Left ventricle myocardium superior (tissue), 1 donor: ENCODE measurements around the gene IQSEC2. TPM values are rescaled to one million over a fixed set of nuclear protein-coding genes. Genes with fewer than 3 reads are reported as not detected.

Experiments used
- ATAC-seq: fragments of 200-7000 bp; cut with Tn5 transposase; one replicate; pipeline ENCODE4 v1.9.1; 2020; ENCODE audit warnings: mild to moderate bottlenecking, moderate library complexity
- DNase-seq: peaks from one replicate; pipeline ENCODE4 v3.0.0-alpha.2; 2020
- intact Hi-C: fragments of 100-400 bp; cut with micrococcal nuclease; formaldehyde crosslinking; loops from one replicate; pipeline ENCODE4 v1.11.0; 2022
- long read RNA-seq: library from polyadenylated mRNA; unstranded; transcript quantifications from one replicate; pipeline ENCODE4 v2.0.0, GENCODE V29; 2021
- total RNA-seq: library from RNA; stranded (reverse); fragmentation: NEBNext Ultra II Directional; extraction: Animal tissue kit (Norgen Biotek cat#: 25700); gene quantifications from one replicate; pipeline ENCODE4 v1.2.1, GENCODE V29; 2021
- donor health status: DM: no; HTN: yes; CAD: no; lungs with severe emphysema.

IQSEC2 gene
- total RNA-seq: 12.0 TPM
- long read RNA-seq, partial matches to known transcripts: 0 of 4 reads
- long read RNA-seq, other reads (novel, unspliced or antisense): 3 of 4 reads

DNA sequence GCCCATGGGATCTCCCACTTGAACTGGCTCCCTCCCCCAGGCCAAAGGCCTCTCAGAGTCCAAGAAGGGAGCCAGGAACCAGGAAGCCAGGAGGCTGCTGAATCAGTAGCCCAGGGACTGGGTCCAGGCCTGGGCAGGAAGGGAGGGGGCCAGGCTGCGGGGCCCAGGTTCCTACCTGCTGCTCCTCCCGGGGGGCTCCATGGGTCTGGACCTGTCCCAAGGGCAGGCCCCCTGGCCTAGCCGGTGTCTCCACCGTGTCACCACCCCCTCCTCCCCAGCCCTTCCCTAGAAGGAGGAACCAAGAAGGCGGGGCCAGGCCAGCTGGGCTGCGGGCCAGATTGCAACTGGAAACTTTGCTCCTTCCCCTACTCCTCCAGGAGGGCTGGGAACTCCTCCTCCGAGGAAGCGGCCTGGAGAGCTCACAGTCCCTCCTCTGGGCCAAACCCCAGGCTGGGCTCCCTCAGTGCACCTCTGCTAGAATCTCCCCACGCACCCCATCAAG, at the start of gene IQSEC2:
IQSEC2 (minus strand) TSS at position 264 of the 502 bp plus-strand sequence.
- peak; percentile 89 for DNase-seq

GRCh38 chrX:53330331-53330730, 48.9 kb upstream of the IQSEC2 start:
- no peak for DNase-seq
- intact Hi-C loops: no loop called here
- no peak for ATAC-seq

More for the DNA sequence above, at the start of gene IQSEC2:
- peak; percentile 93 for ATAC-seq
- intact Hi-C loops: no loop called here

- intact Hi-C loops: no loop called here
- ATAC-seq (no peak), DNase-seq (no peak)
Measured at GRCh38 chrX:53324803-53325202, 43.4 kb upstream of the IQSEC2 start.

DNA sequence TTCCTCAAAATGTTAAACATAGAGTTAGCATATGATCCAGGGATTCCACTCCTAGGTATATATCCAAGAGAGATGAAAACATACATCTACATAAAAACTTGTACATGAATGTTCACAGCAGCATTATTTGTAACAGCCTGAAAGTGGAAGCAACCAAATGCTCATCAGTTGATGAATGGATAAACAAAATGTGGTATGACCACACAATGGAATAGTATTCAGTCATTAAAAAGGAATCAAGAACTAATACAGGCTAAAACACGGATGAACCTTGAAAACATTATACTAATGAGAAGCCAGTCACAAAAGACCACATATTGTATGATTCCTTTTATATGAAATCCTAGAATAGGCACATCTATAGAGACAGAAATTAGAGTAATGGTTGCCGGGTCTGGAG, 42.7 kb upstream of the IQSEC2 start:
- no peak for DNase-seq
- intact Hi-C loops: no loop called here

GRCh38 chrX:53323196-53323595, 41.8 kb upstream of the IQSEC2 start:
- ATAC-seq (no peak), DNase-seq (no peak)
- intact Hi-C loops: no loop called here

More for the DNA sequence above, 42.7 kb upstream of the IQSEC2 start:
- no peak for ATAC-seq

GRCh38 chrX:53321943-53322497, 40.6 kb upstream of the IQSEC2 start:
- DNase-seq (no peak), ATAC-seq (no peak)
- intact Hi-C loops: no loop called here

DNA sequence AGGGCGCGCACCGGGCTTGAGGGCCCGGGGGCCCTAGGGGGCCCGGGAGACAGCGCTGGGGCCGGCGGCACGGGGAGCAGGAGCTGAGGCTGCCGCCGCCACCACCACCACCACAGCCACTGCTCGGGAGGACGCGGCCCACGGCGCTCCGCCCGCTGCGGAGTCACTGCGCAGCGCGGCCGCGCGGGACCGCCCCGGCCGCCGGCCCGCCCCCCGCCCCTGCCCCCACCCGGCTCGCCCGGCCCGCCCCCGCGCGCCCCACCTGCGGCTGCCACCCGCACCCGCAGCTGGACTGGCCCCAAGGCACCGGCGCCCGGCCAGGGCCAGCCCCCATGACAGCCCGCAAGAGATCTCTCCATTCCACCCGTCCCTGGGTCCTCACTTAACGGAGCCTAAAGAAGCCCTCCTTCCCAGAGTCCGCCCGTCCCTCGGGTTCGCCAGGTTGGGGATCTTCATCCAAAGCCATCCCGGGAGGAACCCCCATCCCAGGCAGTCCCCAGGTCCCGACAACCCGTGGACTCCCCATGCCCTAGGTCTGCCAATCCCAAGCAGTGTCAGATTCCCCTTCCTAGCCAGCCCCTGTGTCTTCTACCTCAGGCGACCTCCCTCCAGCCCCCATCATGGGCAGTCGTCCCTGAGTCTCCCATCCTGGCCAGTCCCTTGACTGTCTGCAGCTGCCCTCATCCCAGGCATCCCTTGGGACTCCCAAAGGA, 40.0 kb upstream of the IQSEC2 start:
- peak; percentile 89 for ATAC-seq
- intact Hi-C loops: no loop called here
- DNase-seq: peak; percentile 36

DNA sequence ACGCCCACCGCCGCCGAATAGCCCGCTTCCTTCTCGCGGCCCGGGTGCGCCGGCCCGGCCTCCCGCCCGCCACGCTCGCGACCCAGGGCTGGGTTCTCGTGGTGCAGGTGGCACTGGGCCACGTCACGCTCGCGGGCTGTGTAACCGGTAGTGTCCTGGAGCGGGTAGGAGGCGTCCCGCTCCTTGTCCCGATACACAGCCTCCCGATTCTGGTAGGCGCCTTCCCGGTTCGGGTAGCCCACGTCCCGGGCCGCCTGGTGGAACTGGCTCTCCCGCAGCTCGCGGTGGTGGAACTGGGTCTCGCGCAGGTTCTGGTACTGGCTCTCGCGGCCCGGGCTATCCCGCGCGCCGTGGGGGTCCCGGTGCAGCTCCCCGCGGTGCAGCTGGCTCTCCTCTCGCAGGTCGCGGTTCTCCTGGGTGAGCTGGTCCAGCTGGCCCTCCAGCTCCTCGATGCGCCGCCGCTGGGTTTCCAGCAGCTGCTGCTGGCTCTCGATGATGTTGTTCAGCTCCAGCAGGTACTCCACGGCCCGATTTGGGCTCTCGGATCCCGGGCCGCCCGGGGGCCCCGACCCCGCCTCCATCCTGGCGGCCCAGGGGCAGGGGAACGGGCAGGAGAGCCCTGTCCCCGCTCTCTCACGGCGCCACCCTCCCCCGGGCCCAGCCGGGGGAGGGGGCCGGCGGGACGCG, 39.3 kb upstream of the IQSEC2 start:
- peak; percentile 43 for DNase-seq
- intact Hi-C loops: no loop called here

GRCh38 chrX:53319614-53320542, 38.5 kb upstream of the IQSEC2 start:
- DNase-seq (no peak), ATAC-seq (no peak)

More for the DNA sequence above, 39.3 kb upstream of the IQSEC2 start:
- ATAC-seq: peak; percentile 57

GRCh38 chrX:53318766-53319353, 37.5 kb upstream of the IQSEC2 start:
- intact Hi-C loops: loop anchor here (10.0 kb wide), 1 partner anchor 116 kb away; the partner anchor contains the start of gene HSD17B10
- DNase-seq: no peak
- ATAC-seq: no peak

More at GRCh38 chrX:53319614-53320542, 38.5 kb upstream of the IQSEC2 start:
- intact Hi-C loops: loop anchor here (10.0 kb wide), 1 partner anchor 115 kb away; the partner anchor contains the start of gene HSD17B10

- intact Hi-C loops: loop anchor here (10.0 kb wide), 1 partner anchor 117 kb away; the partner anchor contains the start of gene HSD17B10
- DNase-seq (peak; percentile 69), ATAC-seq (peak; percentile 77)
Measured at GRCh38 chrX:53317365-53318069, 36.1 kb upstream of the IQSEC2 start.

GRCh38 chrX:53316860-53317237, 35.5 kb upstream of the IQSEC2 start:
- intact Hi-C loops: loop anchor here (10.0 kb wide), 1 partner anchor 118 kb away; the partner anchor contains the start of gene HSD17B10
- ATAC-seq (no peak), DNase-seq (no peak)

DNA sequence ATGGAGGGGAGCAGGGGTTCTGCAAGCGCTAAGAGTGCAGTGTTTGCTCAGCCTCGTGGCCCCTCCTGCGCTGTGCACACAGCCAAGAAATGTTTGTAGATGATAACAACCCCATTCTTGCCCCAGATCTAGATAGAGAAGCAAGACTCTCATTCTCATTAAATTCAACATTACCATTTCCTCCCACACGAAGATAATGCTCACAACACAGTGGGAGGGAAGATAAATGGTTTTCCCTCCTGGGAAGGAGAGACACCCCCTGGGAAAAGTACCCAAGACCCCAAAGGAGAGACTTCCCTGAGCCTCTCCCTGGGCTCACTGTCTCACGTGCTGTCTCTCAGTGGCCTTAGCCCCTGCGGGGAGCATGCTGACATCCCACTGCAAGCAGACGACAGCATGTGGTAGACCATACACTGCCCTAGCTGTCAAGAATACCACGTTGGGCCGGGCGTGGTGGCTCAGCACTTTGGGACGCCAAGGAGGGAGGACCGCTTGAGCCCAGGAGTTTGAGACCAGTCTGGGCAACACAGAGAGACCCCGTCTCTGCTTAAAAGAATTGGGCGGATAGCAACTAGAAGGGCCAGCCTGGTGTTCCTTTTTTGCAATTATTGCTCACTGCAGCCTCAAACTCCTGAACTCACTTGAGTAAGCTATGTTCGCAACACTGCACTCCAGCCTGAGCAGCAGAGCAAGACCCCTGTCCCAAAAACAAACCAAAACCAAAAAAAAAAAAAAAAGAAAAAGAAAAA, 34.9 kb upstream of the IQSEC2 start:
- DNase-seq (no peak), ATAC-seq (no peak)
- intact Hi-C loops: loop anchor here (10.0 kb wide), 1 partner anchor 119 kb away; the partner anchor contains the start of gene HSD17B10

- intact Hi-C loops: loop anchor here (10.0 kb wide), 1 partner anchor 121 kb away; the partner anchor contains the start of gene HSD17B10
- no peak for DNase-seq
- ATAC-seq: no peak
Measured at GRCh38 chrX:53313728-53314105, 32.3 kb upstream of the IQSEC2 start.

GRCh38 chrX:53312946-53313727, 31.8 kb upstream of the IQSEC2 start:
- intact Hi-C loops: loop anchor here (10.0 kb wide), 1 partner anchor 122 kb away; the partner anchor contains the start of gene HSD17B10
- ATAC-seq: peak; percentile 76

DNA sequence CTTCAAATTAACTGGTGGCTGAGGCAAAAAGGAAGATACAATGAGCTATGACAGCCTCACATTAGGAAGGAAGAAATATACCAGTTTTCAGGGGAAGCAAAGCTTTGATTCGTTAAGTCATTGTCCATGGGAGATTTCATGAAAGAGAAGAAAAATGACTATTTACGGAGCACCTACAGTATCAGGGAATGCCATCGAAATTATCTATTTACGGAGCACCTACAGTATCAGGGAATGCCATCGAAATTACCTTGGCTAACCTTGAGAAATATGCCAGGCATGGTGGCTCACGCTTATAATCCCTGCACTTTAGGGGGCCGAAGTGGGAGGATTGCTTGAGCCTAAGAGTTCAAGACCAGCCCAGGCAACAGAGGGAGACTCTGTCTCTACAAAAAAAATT, 28.5 kb upstream of the IQSEC2 start:
- no peak for DNase-seq
- no peak for ATAC-seq
- intact Hi-C loops: loop anchor here (10.0 kb wide), 1 partner anchor 125 kb away; the partner anchor contains the start of gene HSD17B10

More at GRCh38 chrX:53312946-53313727, 31.8 kb upstream of the IQSEC2 start:
- peak; percentile 53 for DNase-seq
